OCI-LY3 (cell line): ENCODE measurements around the gene NOD2.

Experiments used
- H2AFZ ChIP-seq: fragments of 200-600, 300-600 bp; shearing (Covaris generic); 2 replicates; pipeline ENCODE4 v1.6.0; 2014; ENCODE audit warnings: antibody characterized with exemption, low read depth, low read length
- H3K27ac ChIP-seq: fragments of 200-600, 300-600 bp; sonication (generic); 2 replicates; pipeline ENCODE4 v1.5.1; 2014; ENCODE audit warnings: mild to moderate bottlenecking, low read length, moderate library complexity, mixed read lengths
- H3K27me3 ChIP-seq: fragments of 200-600, 300-600 bp; sonication (generic); 2 replicates; pipeline ENCODE4 v1.6.1; 2014; ENCODE audit warnings: low read depth, low read length, mixed read lengths
- H3K36me3 ChIP-seq: fragments of 200-600, 300-600 bp; sonication (generic); replicated peaks from 2 replicates; pipeline ENCODE3; 2014; ENCODE audit warnings: low read depth, low read length, mixed read lengths
- H3K4me1 ChIP-seq: fragments of 300-600, 200-600 bp; sonication (generic); 2 replicates; pipeline ENCODE4 v1.6.1; 2014; ENCODE audit warnings: low read length, mixed read lengths
- H3K4me2 ChIP-seq: fragments of 200-600, 300-600 bp; sonication (generic); 2 replicates; pipeline ENCODE4 v1.6.1; 2014; ENCODE audit warnings: low read length, mixed read lengths
- H3K4me3 ChIP-seq: fragments of 300-600, 200-600 bp; sonication (generic); 2 replicates; pipeline ENCODE4 v1.5.1; 2014; ENCODE audit warnings: antibody characterized with exemption, mild to moderate bottlenecking, low read length, moderate library complexity
- H3K79me2 ChIP-seq: fragments of 300-600, 200-600 bp; shearing (Covaris generic); 2 replicates; pipeline ENCODE4 v1.6.1; 2014; ENCODE audit warnings: mild to moderate bottlenecking, low read length, mixed read lengths
- H3K9ac ChIP-seq: fragments of 300-600, 200-600 bp; shearing (Covaris generic); 2 replicates; pipeline ENCODE4 v1.6.0; 2014; ENCODE audit warnings: mild to moderate bottlenecking, low read length, moderate library complexity
- H3K9me3 ChIP-seq: fragments of 200-600, 300-600 bp; shearing (Covaris generic); 2 replicates; pipeline ENCODE4 v1.6.1; 2014; ENCODE audit warnings: low read length, mixed read lengths; ENCODE audit not compliant: insufficient read depth
- H4K20me1 ChIP-seq: fragments of 200-600, 300-600 bp; sonication (generic); 2 replicates; pipeline ENCODE4 v1.6.1; 2016; ENCODE audit warnings: low read length, mixed read lengths; ENCODE audit not compliant: insufficient read depth
- CTCF ChIP-seq: fragments of 200-600, 300-600 bp; sonication (generic); IDR thresholded peaks from 2 replicates; pipeline ENCODE4 v1.5.1; 2014; ENCODE audit warnings: antibody characterized with exemption, low read length, low read depth
- EZH2phosphoT487 ChIP-seq: fragments of 200-600 bp; shearing (Covaris generic); IDR thresholded peaks from 2 replicates; pipeline ENCODE4 v1.6.1; 2018; ENCODE audit warnings: antibody characterized with exemption, mixed run types, low read depth

NOD2 gene

DNA sequence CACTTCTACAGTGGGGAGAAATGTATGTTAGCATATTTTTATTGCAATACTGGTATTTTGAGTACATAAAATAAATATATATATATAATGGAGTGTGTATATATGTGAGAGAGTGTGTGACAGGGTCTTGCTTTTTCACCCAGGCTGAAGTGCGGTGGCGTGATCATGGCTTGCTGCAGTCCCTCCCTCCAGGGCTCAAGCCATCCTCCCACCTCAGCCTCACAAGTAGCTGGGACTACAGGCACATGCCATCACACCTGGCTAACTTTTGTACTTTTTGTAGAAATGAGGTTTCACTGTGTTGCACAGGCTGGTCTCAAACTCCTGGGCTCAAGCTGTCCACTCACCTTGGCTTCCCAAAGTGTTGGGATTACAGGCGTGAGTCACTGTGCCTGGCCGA is 52.5 kb downstream of the NOD2 start:
- Histone ChIP-seq H3K27me3 (no peaks in the 10 kb centered on the region), H4K20me1 (no peaks in the 10 kb centered on the region), H3K79me2 (no peaks in the 10 kb centered on the region; the same call in 1 of the 2 replicates), H3K4me3 (no peak overlapping the region), H3K4me1 (peaks cover 9% of the 10 kb centered on the region), H3K4me2 (no peak overlapping the region), H3K9me3 (no peaks in the 10 kb centered on the region), H3K9ac (no peak overlapping the region), H2AFZ (no peak overlapping the region), H3K27ac (no peak overlapping the region), H3K36me3 (peaks cover 7% of the 10 kb centered on the region)
- no peak for TF ChIP-seq EZH2phosphoT487
- no peak for TF ChIP-seq CTCF

- peaks cover 11% of the 10 kb centered on the region for H3K36me3 ChIP-seq
- H4K20me1 ChIP-seq, result no peaks in the 10 kb centered on the region
- H3K79me2 ChIP-seq, result no peaks in the 10 kb centered on the region; the same call in 1 of the 2 replicates
- H3K4me3 ChIP-seq, result no peak overlapping the region
- no peak overlapping the region for H3K27ac ChIP-seq
- H3K9ac ChIP-seq, result no peak overlapping the region
- H3K27me3 ChIP-seq, result no peaks in the 10 kb centered on the region
- H3K4me1 ChIP-seq, result peaks cover 6% of the 10 kb centered on the region
- no peak overlapping the region for H3K4me2 ChIP-seq
- TF ChIP-seq CTCF (peak; percentile 64), EZH2phosphoT487 (no peak)
- no peak overlapping the region for H2AFZ ChIP-seq
- H3K9me3 ChIP-seq, result no peaks in the 10 kb centered on the region
Measured at GRCh38 chr16:50747207-50747956, 54.0 kb downstream of the NOD2 start.

DNA sequence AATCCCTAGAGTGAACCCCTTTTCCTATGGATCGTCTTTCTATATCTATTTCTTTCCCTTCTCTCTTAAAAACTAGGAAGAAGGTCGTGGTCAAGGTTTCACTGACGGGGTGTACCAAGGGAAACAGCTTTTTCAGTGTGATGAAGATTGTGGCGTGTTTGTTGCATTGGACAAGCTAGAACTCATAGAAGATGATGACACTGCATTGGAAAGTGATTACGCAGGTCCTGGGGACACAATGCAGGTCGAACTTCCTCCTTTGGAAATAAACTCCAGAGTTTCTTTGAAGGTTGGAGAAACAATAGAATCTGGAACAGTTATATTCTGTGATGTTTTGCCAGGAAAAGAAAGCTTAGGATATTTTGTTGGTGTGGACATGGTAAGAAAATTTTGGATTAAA is 58.1 kb downstream of the NOD2 start:
- Histone ChIP-seq H3K4me2 (no peak overlapping the region), H2AFZ (no peak overlapping the region), H3K9me3 (no peaks in the 10 kb centered on the region), H3K27ac (no peak overlapping the region), H3K36me3 (peaks cover 13% of the 10 kb centered on the region), H3K9ac (no peak overlapping the region), H4K20me1 (no peaks in the 10 kb centered on the region), H3K4me1 (no peaks in the 10 kb centered on the region), H3K4me3 (no peak overlapping the region), H3K27me3 (no peaks in the 10 kb centered on the region), H3K79me2 (no peaks in the 10 kb centered on the region)
- TF ChIP-seq EZH2phosphoT487 (no peak), CTCF (no peak)

DNA sequence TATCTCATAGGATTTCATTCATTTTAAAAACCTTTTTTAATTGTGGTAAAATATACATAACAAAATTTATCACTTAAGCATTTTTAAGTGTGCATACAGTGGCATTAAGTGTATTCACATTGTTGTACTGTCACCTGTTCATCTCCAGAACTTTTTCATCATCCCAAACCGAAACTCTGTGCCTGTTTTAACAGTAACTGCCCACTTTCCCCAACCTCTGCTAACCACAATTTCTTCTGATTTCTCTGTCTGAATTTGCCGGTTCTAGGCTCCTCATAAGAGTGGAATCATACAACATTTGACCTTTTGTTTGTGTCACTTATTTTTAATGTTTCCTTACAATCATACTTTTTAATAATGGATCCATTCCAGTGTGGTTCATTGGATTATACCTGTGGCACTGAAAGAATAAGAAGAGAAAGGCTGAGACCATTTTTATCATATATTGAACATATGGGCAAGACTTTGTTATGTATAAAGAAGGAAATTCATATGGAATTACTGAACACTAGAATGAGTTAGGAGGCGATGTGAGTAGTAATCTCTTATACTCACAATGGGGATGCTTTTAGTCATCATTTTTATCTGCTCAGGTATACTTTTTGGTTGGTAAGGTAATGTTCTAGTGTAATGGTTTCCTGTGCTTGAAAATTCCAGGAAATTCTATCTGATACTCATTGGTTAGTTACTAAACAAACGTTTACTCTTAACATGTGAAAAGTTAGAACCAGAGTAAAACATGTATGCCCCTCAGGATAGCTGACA is 59.2 kb downstream of the NOD2 start:
- Histone ChIP-seq H3K36me3 (peaks cover 9% of the 10 kb centered on the region), H3K4me1 (no peaks in the 10 kb centered on the region), H3K27me3 (no peaks in the 10 kb centered on the region), H3K4me3 (no peak overlapping the region), H3K9ac (no peak overlapping the region), H3K4me2 (no peak overlapping the region), H3K79me2 (no peaks in the 10 kb centered on the region), H4K20me1 (no peaks in the 10 kb centered on the region), H2AFZ (no peak overlapping the region), H3K9me3 (no peaks in the 10 kb centered on the region), H3K27ac (no peak overlapping the region)
- TF ChIP-seq CTCF (no peak), EZH2phosphoT487 (no peak)
